IMR-90 (cell line): Measurements from ENCODE around the gene SASH1. TPM values are rescaled to one million over a fixed set of nuclear protein-coding genes. Genes with fewer than 3 reads are reported as not detected.

Experiments
- ATAC-seq: fragments of 200-7000 bp; cut with Tn5 transposase; 2 replicates; pipeline ENCODE4 v1.9.1; 2020; ENCODE audit warnings: low read depth, mild to moderate bottlenecking, moderate library complexity
- BruUV-seq: library from RNA; stranded (reverse); fragments of 400-500 nt; replicated peaks from 2 replicates; lab custom pipeline; 2021; lab: Mats Ljungman, UMichigan
- CTCF ChIA-PET: fragments of 300-600 bp; formaldehyde crosslinking; extraction: SDS; loops from one replicate; lab custom pipeline; 2021; ENCODE audit warnings: antibody characterized with exemption; lab: Yijun Ruan, JAX
- POLR2A ChIA-PET: fragments of 300-600 bp; sonication (Branson Sonifier 250); formaldehyde crosslinking; loops from one replicate; lab custom pipeline; 2022; ENCODE audit warnings: antibody characterized with exemption; ENCODE audit not compliant: unreplicated experiment; lab: Charles Lee
- DNase-seq: peaks from one replicate; pipeline ENCODE4 v3.0.0; 2013
- H2AFZ ChIP-seq: replicated peaks from 2 replicates; pipeline ENCODE3; 2013; ENCODE audit warnings: low read length, mild to moderate bottlenecking; ENCODE audit not compliant: poor library complexity
- H2AK5ac ChIP-seq: 2 replicates; pipeline ENCODE4 v1.6.1; 2013; ENCODE audit warnings: low read depth, low read length, inconsistent platforms
- H2AK9ac ChIP-seq: replicated peaks from 2 replicates; pipeline ENCODE3; 2013; ENCODE audit warnings: mild to moderate bottlenecking, low read depth, low read length, moderate library complexity; ENCODE audit not compliant: poor library complexity
- H2BK120ac ChIP-seq: 2 replicates; pipeline ENCODE4 v1.6.1; 2013; ENCODE audit warnings: low read depth, low read length, inconsistent platforms
- H2BK15ac ChIP-seq: 3 replicates; pipeline ENCODE4 v1.6.1; 2013; ENCODE audit warnings: low read depth, low read length, inconsistent platforms
- H2BK20ac ChIP-seq: 2 replicates; pipeline ENCODE4 v1.6.1; 2013; ENCODE audit warnings: low read depth, mild to moderate bottlenecking, inconsistent platforms, low read length, moderate library complexity
- H2BK5ac ChIP-seq: 2 replicates; pipeline ENCODE4 v1.6.1; 2013; ENCODE audit warnings: mild to moderate bottlenecking, low read depth, low read length, inconsistent platforms; ENCODE audit not compliant: poor library complexity, severe bottlenecking
- H3K14ac ChIP-seq: replicated peaks from 2 replicates; pipeline ENCODE4 v1.6.1; 2013; ENCODE audit warnings: low read depth, low read length, inconsistent platforms
- H3K18ac ChIP-seq: 2 replicates; pipeline ENCODE4 v1.6.1; 2013; ENCODE audit warnings: low read depth, low read length, control low read depth
- H3K23ac ChIP-seq: 2 replicates; pipeline ENCODE4 v1.6.1; 2013; ENCODE audit warnings: low read depth, low read length, inconsistent platforms
- H3K27ac ChIP-seq: 2 replicates; pipeline ENCODE4 v1.5.1; 2013; ENCODE audit warnings: mild to moderate bottlenecking, control low read depth, low read length; ENCODE audit not compliant: insufficient read depth
- H3K27me3 ChIP-seq: 2 replicates; pipeline ENCODE4 v1.6.1; 2013; ENCODE audit warnings: low read length; ENCODE audit not compliant: control insufficient read depth, insufficient read depth
- H3K36me3 ChIP-seq: 2 replicates; pipeline ENCODE4 v1.6.1; 2013; ENCODE audit warnings: low read length, mixed read lengths; ENCODE audit not compliant: control insufficient read depth, insufficient read depth
- H3K4ac ChIP-seq: 2 replicates; pipeline ENCODE4 v1.6.1; 2013; ENCODE audit warnings: low read depth, low read length, inconsistent platforms
- H3K4me1 ChIP-seq: 2 replicates; pipeline ENCODE4 v1.6.1; 2013; ENCODE audit warnings: low read length, mixed read lengths; ENCODE audit not compliant: control insufficient read depth, insufficient read depth
- H3K4me2 ChIP-seq: 2 replicates; pipeline ENCODE4 v1.6.1; 2013; ENCODE audit warnings: low read depth, mild to moderate bottlenecking, control low read depth, low read length, moderate library complexity
- H3K4me3 ChIP-seq: 2 replicates; pipeline ENCODE4 v1.5.1; 2013; ENCODE audit warnings: low read depth, mild to moderate bottlenecking, control low read depth, low read length, moderate library complexity; ENCODE audit not compliant: insufficient read depth
- H3K56ac ChIP-seq: 2 replicates; pipeline ENCODE4 v1.6.1; 2013; ENCODE audit warnings: low read length, inconsistent platforms; ENCODE audit not compliant: insufficient read depth; ENCODE audit errors: extremely low read depth
- H3K79me1 ChIP-seq, 2 experiments: 2 replicates each; pipeline ENCODE4 v1.6.1; 2013; ENCODE audit warnings: low read length in 2 of 2, inconsistent platforms in 1 of 2, low read depth in 1 of 2
- H3K9ac ChIP-seq: 2 replicates; pipeline ENCODE4 v1.6.1; 2013; ENCODE audit warnings: low read depth, low read length, control low read depth
- H3K9me1 ChIP-seq: 2 replicates; pipeline ENCODE4 v1.6.1; 2013; ENCODE audit warnings: low read length, inconsistent platforms; ENCODE audit not compliant: insufficient read depth
- H3K9me3 ChIP-seq: 2 replicates; pipeline ENCODE4 v1.6.1; 2013; ENCODE audit warnings: low read length; ENCODE audit not compliant: control insufficient read depth, insufficient read depth
- H4K20me1 ChIP-seq: 2 replicates; pipeline ENCODE4 v1.6.1; 2013; ENCODE audit warnings: low read length, inconsistent platforms; ENCODE audit not compliant: insufficient read depth
- H4K5ac ChIP-seq: 2 replicates; pipeline ENCODE4 v1.6.1; 2013; ENCODE audit warnings: mild to moderate bottlenecking, low read depth, low read length, control low read depth
- H4K8ac ChIP-seq, 2 experiments: 2 replicates each; pipeline ENCODE4 v1.6.1; 2013; ENCODE audit warnings: low read depth in 2 of 2, low read length in 2 of 2, control low read depth in 1 of 2, inconsistent platforms in 1 of 2
- H4K91ac ChIP-seq: 2 replicates; pipeline ENCODE4 v1.6.1; 2013; ENCODE audit warnings: low read depth, low read length, inconsistent platforms; ENCODE audit not compliant: insufficient read depth
- BHLHE40 ChIP-seq: fragments of 150-350 bp; IDR thresholded peaks from 2 replicates; pipeline ENCODE4 v1.6.1; 2016; ENCODE audit warnings: mild to moderate bottlenecking, low read depth, low read length
- CEBPB ChIP-seq: IDR thresholded peaks from 2 replicates; pipeline ENCODE4 v1.6.1; 2012; ENCODE audit warnings: low read depth, low read length, improper control_type of control experiment
- CHD1 ChIP-seq: IDR thresholded peaks from 2 replicates; pipeline ENCODE4 v1.6.1; 2012; ENCODE audit warnings: low read depth, low read length, improper control_type of control experiment
- CTCF ChIP-seq: conservative IDR thresholded peaks from 2 replicates; pipeline ENCODE4 v1.5.1; 2012; ENCODE audit warnings: mild to moderate bottlenecking, low read depth, low read length, improper control_type of control experiment
- FOS ChIP-seq: fragments of 150-350 bp; IDR thresholded peaks from 2 replicates; pipeline ENCODE4 v1.6.1; 2016; ENCODE audit warnings: low read depth, low read length
- MAFK ChIP-seq: IDR thresholded peaks from 2 replicates; pipeline ENCODE4 v1.6.1; 2012; ENCODE audit warnings: low read depth, low read length, improper control_type of control experiment
- MAZ ChIP-seq: IDR thresholded peaks from 2 replicates; pipeline ENCODE4 v1.6.1; 2012; ENCODE audit warnings: low read depth, mild to moderate bottlenecking, low read length, improper control_type of control experiment, moderate library complexity, borderline replicate concordance
- MXI1 ChIP-seq: IDR thresholded peaks from 2 replicates; pipeline ENCODE4 v1.6.1; 2012; ENCODE audit warnings: low read depth, mild to moderate bottlenecking, low read length, moderate library complexity, borderline replicate concordance
- NFE2L2 ChIP-seq: fragments of 150-350 bp; IDR thresholded peaks from 2 replicates; pipeline ENCODE4 v1.6.1; 2016; ENCODE audit warnings: low read depth, mild to moderate bottlenecking, low read length
- POLR2A ChIP-seq: IDR thresholded peaks from 2 replicates; pipeline ENCODE4 v1.6.1; 2012; ENCODE audit warnings: mild to moderate bottlenecking, low read depth, low read length
- RAD21 ChIP-seq: IDR thresholded peaks from 2 replicates; pipeline ENCODE4 v1.6.1; 2012; ENCODE audit warnings: low read length, improper control_type of control experiment
- RCOR1 ChIP-seq: IDR thresholded peaks from 2 replicates; pipeline ENCODE4 v1.6.1; 2012; ENCODE audit warnings: mild to moderate bottlenecking, low read length, improper control_type of control experiment; ENCODE audit not compliant: insufficient replicate concordance
- RFX5 ChIP-seq: IDR thresholded peaks from 2 replicates; pipeline ENCODE4 v1.8.0; 2012; ENCODE audit warnings: low read depth, mild to moderate bottlenecking, low read length, moderate library complexity
- SMC3 ChIP-seq: fragments of 150-350 bp; IDR thresholded peaks from 2 replicates; pipeline ENCODE4 v1.6.1; 2016; ENCODE audit warnings: low read depth, mild to moderate bottlenecking, antibody characterized with exemption, low read length, moderate library complexity
- USF2 ChIP-seq: fragments of 150-350 bp; IDR thresholded peaks from 2 replicates; pipeline ENCODE4 v1.6.1; 2017; ENCODE audit warnings: mild to moderate bottlenecking, antibody characterized with exemption, low read length, low read depth
- WGBS, 2 experiments: methylation state at CpG; one replicate each; pipeline versions ENCODE4 v1.1.5 to v1.1.7; 2013; ENCODE audit warnings: missing lambda C conversion rate in 2 of 2; ENCODE audit not compliant: insufficient read length in 1 of 2; ENCODE audit errors: extremely low coverage in 2 of 2; 5-methylcytosine and 5-hydroxymethylcytosine counted together
- dilution Hi-C: fragments of 300-500 bp; cut with HindIII; formaldehyde crosslinking; loops from one replicate; pipeline ENCODE4 v1.14.3; 2018; ENCODE audit warnings: low sequenced_read_pairs; ENCODE audit not compliant: unreplicated experiment
- in situ Hi-C: fragments of 300-500 bp; cut with MboI; formaldehyde crosslinking; loops from 3 replicates; pipeline ENCODE4 v1.14.3; 2019; ENCODE audit warnings: low sequenced_read_pairs, inconsistent platforms, mixed read lengths
- intact Hi-C: fragments of 100-400 bp; cut with micrococcal nuclease; formaldehyde crosslinking; loops from 2 replicates; pipeline ENCODE4 v1.10.0; 2022
- polyA plus RNA-seq, 3 experiments: library from polyadenylated mRNA; depleted of rRNA; stranded (reverse); fragments of >200 nt; gene quantifications; 2 replicates each; pipeline ENCODE4 v1.2.3, GENCODE V29; 2012; ENCODE audit warnings: low replicate concordance in 1 of 3
- total RNA-seq: library from RNA; depleted of rRNA; stranded (reverse); fragments of >200 nt; gene quantifications from 2 replicates; pipeline ENCODE4 v1.2.3, GENCODE V29; 2012

Gene SASH1
- total and polyA plus RNA-seq, 2 of the 4 experiments (the other 2 are of a cell fraction) = 11.6 to 16.5 TPM

GRCh38 chr6:148295261-148295887 lies 47.3 kb upstream of the SASH1 start:
- Histone ChIP-seq H3K9me3 (no peaks in the 10 kb centered on the region), H3K27me3 (no peaks in the 10 kb centered on the region), H3K56ac (no peak overlapping the region), H4K8ac (peak overlapping the region in 1 of 2 experiments; percentile 26; a peak in 1 of 4 replicates), H3K79me1 (peaks cover 0 to 21% of the 10 kb centered on the region in 2 experiments; a peak in 2 of 4 replicates), H3K9ac (no peak overlapping the region), H3K9me1 (peaks cover 9% of the 10 kb centered on the region; the same call in 1 of the 2 replicates), H2AK5ac (peak overlapping the region; percentile 86; the same call in 1 of the 2 replicates), H2BK120ac (peak overlapping the region; percentile 54; the same call in 1 of the 2 replicates), H3K27ac (no peak overlapping the region), H4K5ac (peak overlapping the region; percentile 84; the same call in 1 of the 2 replicates), H3K4me3 (no peak overlapping the region), H4K20me1 (no peaks in the 10 kb centered on the region), H3K4me2 (no peak overlapping the region), H4K91ac (no peak overlapping the region; the same call in 1 of the 2 replicates), H3K4ac (peak overlapping the region; percentile 59), H2BK5ac (no peak overlapping the region), H3K23ac (no peak overlapping the region), H2BK15ac (0 out of 3 replicates have a peak overlapping the region, but pooled peaks have one; percentile 33), H3K4me1 (peaks cover 23% of the 10 kb centered on the region), H2BK20ac (peak overlapping the region; percentile 50), H3K14ac (no peak overlapping the region), H3K18ac (no peak overlapping the region), H3K36me3 (no peaks in the 10 kb centered on the region), H2AK9ac (no peak overlapping the region), H2AFZ (peak overlapping the region; percentile 63)
- WGBS, 2 experiments = 60% methylated on average over 1 of the region's 7 CpGs; no CpG with 5 or more reads in 1 of the 2 experiments
- BruUV-seq = no TSS peak
- intact Hi-C loops (no loop called here), dilution Hi-C loops (no loop called here), in situ Hi-C loops (no loop called here)
- DNase-seq (no peak), ATAC-seq (no peak)
- ChIA-PET CTCF (interaction anchor here (0.6 kb wide), 1 partner anchor 18 kb away, joined by 3 read pairs; no protein-coding TSS in a partner anchor), POLR2A (no interaction called here)
- no peak for TF ChIP-seq MAFK
- no peak for TF ChIP-seq FOS
- no peak for TF ChIP-seq RAD21
- TF ChIP-seq NFE2L2 = no peak
- no peak for TF ChIP-seq RCOR1
- no peak for TF ChIP-seq RFX5
- no peak for TF ChIP-seq BHLHE40
- TF ChIP-seq CEBPB = no peak
- no peak for TF ChIP-seq MAZ
- no peak for TF ChIP-seq USF2
- no peak for TF ChIP-seq POLR2A
- TF ChIP-seq SMC3 = no peak
- TF ChIP-seq CHD1 = no peak
- TF ChIP-seq CTCF = no peak
- TF ChIP-seq MXI1 = no peak
